A549 (cell line): ENCODE results near the gene KRTAP10-7.

Source experiments
- CTCF ChIP-seq: fragments of >200 bp; sonication (Bioruptor Twin); formaldehyde crosslinking; IDR thresholded peaks from 3 replicates; pipeline ENCODE4 v1.5.1; 2016
- HDAC2 ChIP-seq: fragments of 200-600 bp; sonication (generic); IDR thresholded peaks from 2 replicates; pipeline ENCODE4 v1.6.1; 2016
- PBX3 ChIP-seq: IDR thresholded peaks from 2 replicates; pipeline ENCODE4 v1.6.1; 2012
- USF2 ChIP-seq: fragments of 450-650 bp; IDR thresholded peaks from 2 replicates; pipeline ENCODE4 v1.6.1; 2014; ENCODE audit warnings: antibody characterized with exemption

- TF ChIP-seq HDAC2 (no peak), CTCF (no peak), PBX3 (no peak), USF2 (no peak)
These were observed 18.1 kb downstream of the KRTAP10-7 start for GRCh38 chr21:44618504-44618903.
